K562 (cell line): ENCODE data around the gene SLC38A10.

Experiments used
- CTCF ChIP-seq, 3 experiments: IDR thresholded peaks in 2 of 3; conservative IDR thresholded peaks in 1 of 3; 2 replicates each; pipeline ENCODE4 v1.5.1; 2011 to 2012; ENCODE audit warnings: low read length in 3 of 3, mild to moderate bottlenecking in 3 of 3, control low read depth in 2 of 3, improper control_type of control experiment in 1 of 3, inconsistent platforms in 1 of 3, low read depth in 1 of 3, mixed read lengths in 1 of 3, moderate library complexity in 1 of 3; ENCODE audit not compliant: insufficient read depth in 2 of 3
- USF1 ChIP-seq: sonication (generic); formaldehyde crosslinking; IDR thresholded peaks from 2 replicates; pipeline ENCODE4 v1.9.0; 2022; ENCODE audit warnings: mild to moderate bottlenecking, missing genetic modification reagents
- TF ChIP-seq, protein P1 (sequence below), 2 experiments: fragments of 450-650 bp; formaldehyde crosslinking in 1 of 2; IDR thresholded peaks; 2 replicates each; pipeline versions ENCODE4 v1.4.0 to v1.6.1; 2014 to 2020; ENCODE audit warnings: mild to moderate bottlenecking in 2 of 2, borderline replicate concordance in 1 of 2, low read depth in 1 of 2

DNA sequence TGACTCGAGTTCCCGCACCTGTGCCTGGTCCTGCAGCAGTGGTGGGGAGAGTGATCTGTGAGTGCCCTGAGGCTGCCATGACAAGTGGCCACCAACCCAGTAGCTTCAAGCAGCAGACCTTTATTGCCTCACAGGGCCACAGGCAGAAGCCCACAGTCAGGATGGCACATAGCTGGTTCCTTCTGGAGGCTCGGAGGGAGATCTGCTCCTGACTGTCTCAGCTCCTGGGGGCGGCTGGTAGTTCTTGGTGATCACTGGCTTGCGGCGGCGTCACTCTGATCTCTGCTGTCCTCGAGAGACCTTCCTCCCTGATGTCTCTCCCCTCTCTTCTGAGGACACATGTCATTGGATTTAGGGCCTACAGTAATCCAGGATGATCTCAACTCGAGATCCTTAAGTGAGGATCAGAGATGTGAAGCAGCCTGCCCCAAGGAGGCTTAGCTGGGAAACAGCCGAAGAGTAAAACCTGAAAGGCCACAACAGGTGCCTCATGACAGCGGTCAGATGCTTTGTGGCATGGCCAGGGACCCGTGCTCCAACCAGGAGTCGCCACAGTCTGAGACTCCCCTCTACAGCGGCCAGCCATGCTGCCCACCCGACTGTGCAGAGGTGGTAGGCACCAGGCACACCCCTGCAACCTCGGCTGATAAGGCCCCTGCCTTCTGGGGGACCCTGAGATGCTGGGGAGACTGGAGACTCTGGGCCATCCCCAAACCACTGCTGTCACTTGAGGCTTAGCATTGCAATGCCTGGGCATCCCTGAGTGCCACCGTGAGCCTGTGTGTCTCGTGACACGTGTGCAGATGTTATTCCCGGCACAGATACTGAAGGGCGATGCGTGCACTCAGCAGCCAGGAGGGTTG is 30.0 kb upstream of the SLC38A10 start:
- TF ChIP-seq CTCF (IDR thresholded peaks at IDR 0.05 in 2 of 3, conservative IDR thresholded peaks at IDR 0.05 in 1 of 3; ENCODE audit: insufficient read depth in 2 of 3, low read depth in 1 of 3, low read length in 3 of 3) (no peak), USF1 (CRISPR knock-in tag) (no peak)
- TF ChIP-seq, protein P1, sequence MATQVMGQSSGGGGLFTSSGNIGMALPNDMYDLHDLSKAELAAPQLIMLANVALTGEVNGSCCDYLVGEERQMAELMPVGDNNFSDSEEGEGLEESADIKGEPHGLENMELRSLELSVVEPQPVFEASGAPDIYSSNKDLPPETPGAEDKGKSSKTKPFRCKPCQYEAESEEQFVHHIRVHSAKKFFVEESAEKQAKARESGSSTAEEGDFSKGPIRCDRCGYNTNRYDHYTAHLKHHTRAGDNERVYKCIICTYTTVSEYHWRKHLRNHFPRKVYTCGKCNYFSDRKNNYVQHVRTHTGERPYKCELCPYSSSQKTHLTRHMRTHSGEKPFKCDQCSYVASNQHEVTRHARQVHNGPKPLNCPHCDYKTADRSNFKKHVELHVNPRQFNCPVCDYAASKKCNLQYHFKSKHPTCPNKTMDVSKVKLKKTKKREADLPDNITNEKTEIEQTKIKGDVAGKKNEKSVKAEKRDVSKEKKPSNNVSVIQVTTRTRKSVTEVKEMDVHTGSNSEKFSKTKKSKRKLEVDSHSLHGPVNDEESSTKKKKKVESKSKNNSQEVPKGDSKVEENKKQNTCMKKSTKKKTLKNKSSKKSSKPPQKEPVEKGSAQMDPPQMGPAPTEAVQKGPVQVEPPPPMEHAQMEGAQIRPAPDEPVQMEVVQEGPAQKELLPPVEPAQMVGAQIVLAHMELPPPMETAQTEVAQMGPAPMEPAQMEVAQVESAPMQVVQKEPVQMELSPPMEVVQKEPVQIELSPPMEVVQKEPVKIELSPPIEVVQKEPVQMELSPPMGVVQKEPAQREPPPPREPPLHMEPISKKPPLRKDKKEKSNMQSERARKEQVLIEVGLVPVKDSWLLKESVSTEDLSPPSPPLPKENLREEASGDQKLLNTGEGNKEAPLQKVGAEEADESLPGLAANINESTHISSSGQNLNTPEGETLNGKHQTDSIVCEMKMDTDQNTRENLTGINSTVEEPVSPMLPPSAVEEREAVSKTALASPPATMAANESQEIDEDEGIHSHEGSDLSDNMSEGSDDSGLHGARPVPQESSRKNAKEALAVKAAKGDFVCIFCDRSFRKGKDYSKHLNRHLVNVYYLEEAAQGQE (IDR thresholded peaks at IDR 0.05; ENCODE audit: borderline replicate concordance): no peak
- TF ChIP-seq, protein P1 (CRISPR knock-in tag; IDR thresholded peaks at IDR 0.05; ENCODE audit: low read depth): no peak
